Hepatocyte (in vitro differentiated cells): ENCODE data around the gene NTHL1. TPM values are rescaled to one million over a fixed set of nuclear protein-coding genes. Genes with fewer than 3 reads are reported as not detected.

Source experiments
- DNase-seq: peaks from one replicate; pipeline ENCODE4 v3.0.0-alpha.2; 2016; ENCODE audit warnings: low spot score
- H2AFZ ChIP-seq: fragments of 200-600 bp; sonication (generic); 2 replicates; pipeline ENCODE4 v1.6.0; 2016; ENCODE audit warnings: antibody characterized with exemption, mild to moderate bottlenecking
- H3K27ac ChIP-seq: fragments of 200-600 bp; sonication (generic); 2 replicates; pipeline ENCODE4 v1.5.1; 2016; ENCODE audit warnings: mild to moderate bottlenecking
- H3K27me3 ChIP-seq: fragments of 200-600 bp; sonication (generic); 2 replicates; pipeline ENCODE4 v1.6.1; 2016
- H3K36me3 ChIP-seq: fragments of 200-600 bp; sonication (generic); replicated peaks from 2 replicates; pipeline ENCODE4 v1.5.1; 2016; ENCODE audit warnings: low read depth; ENCODE audit not compliant: insufficient read depth
- H3K4me1 ChIP-seq: fragments of 200-600 bp; sonication (generic); 2 replicates; pipeline ENCODE4 v1.5.1; 2016; ENCODE audit warnings: mild to moderate bottlenecking, moderate library complexity; ENCODE audit not compliant: insufficient read depth
- H3K4me2 ChIP-seq: fragments of 200-600 bp; sonication (generic); 2 replicates; pipeline ENCODE4 v1.6.0; 2016
- H3K4me3 ChIP-seq: fragments of 200-600 bp; sonication (generic); 2 replicates; pipeline ENCODE4 v1.5.1; 2016; ENCODE audit warnings: mild to moderate bottlenecking
- H3K79me2 ChIP-seq: fragments of 200-600 bp; sonication (generic); 2 replicates; pipeline ENCODE4 v1.6.0; 2017; ENCODE audit warnings: mild to moderate bottlenecking
- H3K9me2 ChIP-seq: fragments of 200-600 bp; sonication (generic); replicated peaks from 2 replicates; pipeline ENCODE4 v1.6.0; 2017; ENCODE audit warnings: mild to moderate bottlenecking; ENCODE audit not compliant: insufficient read depth
- H3K9me3 ChIP-seq: fragments of 200-600 bp; sonication (generic); 2 replicates; pipeline ENCODE4 v1.5.1; 2016; ENCODE audit warnings: low read depth, mild to moderate bottlenecking
- H4K20me1 ChIP-seq: fragments of 200-600 bp; sonication (generic); 2 replicates; pipeline ENCODE4 v1.6.0; 2016; ENCODE audit warnings: mild to moderate bottlenecking; ENCODE audit not compliant: insufficient read depth, poor library complexity, severe bottlenecking
- CTCF ChIP-seq: fragments of 200-600 bp; sonication (generic); IDR thresholded peaks from 2 replicates; pipeline ENCODE4 v1.5.1; 2016; ENCODE audit warnings: antibody characterized with exemption, mild to moderate bottlenecking; ENCODE audit not compliant: poor library complexity
- EZH2 ChIP-seq: fragments of 200-600 bp; sonication (generic); IDR thresholded peaks from 2 replicates; pipeline ENCODE4 v1.6.1; 2016; ENCODE audit warnings: antibody characterized with exemption, mild to moderate bottlenecking, borderline replicate concordance
- EZH2phosphoT487 ChIP-seq: fragments of 200-600 bp; sonication (generic); IDR thresholded peaks from one replicate; pipeline ENCODE4 v1.6.1; 2018; ENCODE audit warnings: antibody characterized with exemption, mild to moderate bottlenecking, low read depth, moderate library complexity; ENCODE audit not compliant: unreplicated experiment, severe bottlenecking
- WGBS: methylation state at CpG from one replicate; pipeline ENCODE4 v1.1.6; 2016; ENCODE audit warnings: low lambda C conversion rate; ENCODE audit errors: missing lambda C conversion rate; 5-methylcytosine and 5-hydroxymethylcytosine counted together
- polyA plus RNA-seq: library from polyadenylated mRNA; unstranded; fragments of >200 nt; fragmentation: Nextera tagmentation; extraction: Ambion mirVana; gene quantifications from 2 replicates; pipeline ENCODE4 v1.2.1, GENCODE V29; 2016
- total RNA-seq: library from RNA; depleted of rRNA; stranded (reverse); fragments of >200 nt; gene quantifications from 2 replicates; pipeline ENCODE4 v1.2.3, GENCODE V29; 2014

The NTHL1 gene
- total and polyA plus RNA-seq, 2 experiments from 2014 or later, result 19.6 to 28.5 TPM

DNA sequence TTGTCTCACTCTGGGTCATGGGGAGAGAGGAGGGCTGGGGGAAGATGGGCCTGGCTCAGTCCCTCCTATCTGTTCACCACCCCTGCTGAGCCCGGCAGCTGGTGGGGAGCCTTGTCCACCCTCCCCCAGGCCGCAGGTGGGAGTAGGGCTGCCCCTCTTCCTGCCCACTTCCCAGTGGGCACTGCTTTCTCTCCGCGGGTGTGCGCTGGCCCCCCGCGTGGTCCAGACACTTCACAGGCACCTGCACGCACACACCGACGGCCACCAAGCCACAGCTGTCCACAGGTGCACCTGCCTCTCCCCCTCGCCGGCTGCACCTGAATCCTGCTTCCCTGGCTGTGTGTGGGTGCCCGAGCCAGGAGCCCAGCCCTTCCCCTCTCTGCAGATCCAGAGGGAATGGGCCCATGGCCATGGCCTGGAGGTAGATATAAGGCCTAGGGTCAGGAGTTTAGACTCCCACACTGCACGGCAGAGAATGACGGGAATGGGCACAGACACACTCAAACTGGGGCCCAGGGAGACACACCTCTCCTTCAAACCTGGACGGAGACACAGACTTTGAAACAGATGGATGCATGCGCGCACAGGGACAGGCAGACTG lies 18.9 kb downstream of the NTHL1 start:
- no peak overlapping the region for H3K4me3 ChIP-seq
- no peaks in the 10 kb centered on the region for H3K9me3 ChIP-seq
- DNase-seq, result no peak
- TF ChIP-seq EZH2phosphoT487, result no peak
- no peak for TF ChIP-seq CTCF
- no peak for TF ChIP-seq EZH2
- peaks cover 8% of the 10 kb centered on the region for H4K20me1 ChIP-seq
- no peaks in the 10 kb centered on the region for H3K27me3 ChIP-seq
- WGBS, result 90% methylated on average over 11 of the region's 18 CpGs
- H3K9me2 ChIP-seq, result no peaks in the 10 kb centered on the region
- H3K4me1 ChIP-seq, result peaks cover 35% of the 10 kb centered on the region
- H3K4me2 ChIP-seq, result peak overlapping the region; percentile 97
- peaks cover 26% of the 10 kb centered on the region for H3K79me2 ChIP-seq
- H3K27ac ChIP-seq, result no peak overlapping the region
- H3K36me3 ChIP-seq, result no peaks in the 10 kb centered on the region
- no peak overlapping the region for H2AFZ ChIP-seq

GRCh38 chr16:2028146-2028545 lies 19.5 kb downstream of the NTHL1 start:
- H3K9me3 ChIP-seq, result no peaks in the 10 kb centered on the region
- no peak for DNase-seq
- WGBS, result 69% methylated on average over 3 of the region's 3 CpGs
- no peaks in the 10 kb centered on the region for H3K27me3 ChIP-seq
- no peaks in the 10 kb centered on the region for H3K9me2 ChIP-seq
- peaks cover 34% of the 10 kb centered on the region for H3K4me1 ChIP-seq
- peak overlapping the region; percentile 97 for H3K4me2 ChIP-seq
- H3K27ac ChIP-seq, result peak overlapping the region; percentile 3
- H3K4me3 ChIP-seq, result no peak overlapping the region
- H3K79me2 ChIP-seq, result peaks cover 26% of the 10 kb centered on the region
- H4K20me1 ChIP-seq, result peaks cover 8% of the 10 kb centered on the region
- H2AFZ ChIP-seq, result no peak overlapping the region
- TF ChIP-seq CTCF, result no peak
- no peak for TF ChIP-seq EZH2phosphoT487
- TF ChIP-seq EZH2, result no peak
- no peaks in the 10 kb centered on the region for H3K36me3 ChIP-seq

DNA sequence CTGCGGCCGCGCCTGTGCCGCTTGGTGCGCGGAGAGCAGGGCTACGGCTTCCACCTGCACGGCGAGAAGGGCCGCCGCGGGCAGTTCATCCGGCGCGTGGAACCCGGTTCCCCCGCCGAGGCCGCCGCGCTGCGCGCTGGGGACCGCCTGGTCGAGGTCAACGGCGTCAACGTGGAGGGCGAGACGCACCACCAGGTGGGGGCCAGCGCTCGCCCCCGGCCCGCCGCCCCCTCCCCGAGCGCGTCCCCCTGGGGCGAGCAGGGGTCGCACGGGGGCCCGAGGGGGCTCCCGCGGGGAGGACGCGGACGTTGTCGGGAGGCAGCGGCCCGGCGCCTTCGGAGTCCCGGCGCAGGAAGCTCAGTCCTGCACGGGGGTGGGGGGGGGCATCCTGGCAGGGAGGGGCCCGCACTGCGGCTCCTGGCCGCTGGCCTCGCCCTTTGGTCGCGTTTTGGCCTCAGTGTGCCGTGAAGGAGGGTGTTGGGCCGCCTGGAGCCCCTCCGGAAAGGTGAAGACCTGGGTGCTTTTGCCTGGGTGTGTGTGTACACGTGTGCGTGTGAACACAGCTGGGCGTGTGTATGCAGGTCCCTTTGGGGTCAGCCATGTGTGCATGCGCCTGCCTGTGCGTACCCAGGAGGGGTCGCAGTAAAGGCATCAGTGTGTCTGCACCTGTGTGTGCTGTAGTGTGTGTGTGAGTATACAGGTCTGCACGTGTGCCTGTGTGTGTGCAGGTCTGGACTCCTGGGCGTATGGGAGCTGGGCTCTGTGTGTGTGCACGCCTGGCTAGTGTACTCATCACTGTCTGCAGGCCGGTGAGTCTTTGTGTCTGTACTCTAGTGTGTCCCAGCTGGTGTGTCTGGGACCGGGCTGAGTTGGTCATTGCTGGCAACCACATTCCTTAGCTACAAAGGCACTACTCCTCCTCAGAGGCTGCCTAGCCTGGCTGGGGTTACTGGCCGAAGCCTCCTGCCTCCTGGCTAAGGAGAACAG lies 20.3 kb downstream of the NTHL1 start:
- H3K9me3 ChIP-seq, result no peaks in the 10 kb centered on the region
- peaks cover 8% of the 10 kb centered on the region for H4K20me1 ChIP-seq
- peak overlapping the region; percentile 97 for H3K4me2 ChIP-seq
- peak overlapping the region; percentile 82 for H3K4me3 ChIP-seq
- H3K4me1 ChIP-seq, result peaks cover 36% of the 10 kb centered on the region
- TF ChIP-seq EZH2, result no peak
- no peak for TF ChIP-seq EZH2phosphoT487
- no peak for TF ChIP-seq CTCF
- 17% methylated on average over 29 of the region's 76 CpGs for WGBS
- H3K27ac ChIP-seq, result peak overlapping the region; percentile 3
- peaks cover 21% of the 10 kb centered on the region for H3K79me2 ChIP-seq
- H2AFZ ChIP-seq, result peak overlapping the region; percentile 52
- no peaks in the 10 kb centered on the region for H3K27me3 ChIP-seq
- H3K9me2 ChIP-seq, result no peaks in the 10 kb centered on the region
- H3K36me3 ChIP-seq, result no peaks in the 10 kb centered on the region
- DNase-seq, result no peak
